K562 (cell line): Measurements from ENCODE around the gene NARF. TPM values are rescaled to one million over a fixed set of nuclear protein-coding genes. Genes with fewer than 3 reads are reported as not detected.
A peak's percentile ranks its signal among the peaks of the same experiment; 100 is the strongest.
"Not testable (repeated sequence)": the region's sequence is repeated elsewhere in the genome, so short reads cannot be mapped to it uniquely, and the experiment has no call there.

ENCODE experiments used
- ATAC-seq: fragments of 200-7000 bp; cut with Tn5 transposase; 3 replicates; pipeline ENCODE4 v1.9.1; 2020; ENCODE audit warnings: moderate library complexity
- BruUV-seq: library from RNA; stranded (reverse); fragments of 400-500 nt; replicated peaks from 2 replicates; lab custom pipeline; 2021; lab: Mats Ljungman, UMichigan
- CTCF ChIA-PET: fragments of 300-600 bp; formaldehyde crosslinking; extraction: SDS; loops from one replicate; lab custom pipeline; 2021; ENCODE audit warnings: low intra/inter-chr PET ratio; lab: Yijun Ruan, JAX
- POLR2A ChIA-PET: fragments of 300-600, 350-650 bp; sonication (Branson Sonifier 250); formaldehyde crosslinking; extraction: SDS; loops from one replicate; lab custom pipeline; 2021; ENCODE audit warnings: antibody characterized with exemption, inconsistent platforms; lab: Yijun Ruan, JAX
- DNase-seq, 4 experiments: peaks; one replicate each; pipeline versions ENCODE4 v3.0.0 to v3.0.0-alpha.2; 2011 to 2018; ENCODE audit warnings: low spot score in 3 of 4, mixed read lengths in 3 of 4; ENCODE audit errors: extremely low read depth in 1 of 4
- FAIRE-seq: peaks from 2 replicates; lab custom pipeline; 2011; peaks lifted over from hg19 to GRCh38; lab: Jason Lieb, UNC
- H2AFZ ChIP-seq: 2 replicates; pipeline ENCODE4 v1.6.0; 2011; ENCODE audit warnings: low read depth, low read length, control low read depth, inconsistent platforms
- H3K27ac ChIP-seq: fragments of 200-600 bp; 3 replicates; pipeline ENCODE4 v1.8.0; 2011; ENCODE audit warnings: low read depth, mild to moderate bottlenecking, control low read depth, inconsistent platforms, low read length, moderate library complexity, mixed read lengths; ENCODE audit errors: extremely low read depth
- H3K27me3 ChIP-seq, 2 experiments: fragments of 300-600 bp in 1 of 2; 2 replicates in 1 of 2; 3 replicates in 1 of 2; pipeline versions ENCODE4 v1.6.0 to v1.8.0; 2011; ENCODE audit warnings: inconsistent platforms in 2 of 2, low read length in 2 of 2, mild to moderate bottlenecking in 1 of 2, mixed read lengths in 1 of 2, moderate library complexity in 1 of 2; ENCODE audit not compliant: control insufficient read depth in 2 of 2, insufficient read depth in 2 of 2
- H3K36me3 ChIP-seq: fragments of 300-600 bp; 3 replicates; pipeline ENCODE4 v1.8.0; 2011; ENCODE audit warnings: mild to moderate bottlenecking, low read length, inconsistent platforms; ENCODE audit not compliant: control insufficient read depth, insufficient read depth
- H3K4me1 ChIP-seq, 2 experiments: fragments of 200-600 bp in 1 of 2; replicated peaks in 1 of 2; 2 replicates in 1 of 2; 3 replicates in 1 of 2; pipeline versions ENCODE4 v1.5.1 to v1.8.0; 2011; ENCODE audit warnings: inconsistent platforms in 2 of 2, low read length in 2 of 2, mild to moderate bottlenecking in 1 of 2, mixed read lengths in 1 of 2, moderate library complexity in 1 of 2; ENCODE audit not compliant: control insufficient read depth in 2 of 2, insufficient read depth in 2 of 2
- H3K4me2 ChIP-seq: 2 replicates; pipeline ENCODE4 v1.6.1; 2011; ENCODE audit warnings: low read length, control low read depth, inconsistent platforms, mixed read lengths; ENCODE audit not compliant: insufficient read depth
- H3K4me3 ChIP-seq: fragments of 200-600 bp; sonication (generic), shearing (Covaris generic); 2 replicates; pipeline ENCODE4 v1.5.1; 2016; ENCODE audit warnings: control low read depth, inconsistent platforms
- H3K79me2 ChIP-seq: fragments of 200-600 bp; 3 replicates; pipeline ENCODE4 v1.8.0; 2011; ENCODE audit warnings: low read length, inconsistent platforms; ENCODE audit not compliant: control insufficient read depth, insufficient read depth
- H3K9ac ChIP-seq, 2 experiments: 2 replicates each; pipeline versions ENCODE4 v1.6.0 to v1.6.1; 2011; ENCODE audit warnings: low read depth in 2 of 2, low read length in 2 of 2, control low read depth in 1 of 2, inconsistent platforms in 1 of 2, mild to moderate bottlenecking in 1 of 2, mixed read lengths in 1 of 2; ENCODE audit not compliant: insufficient read depth in 1 of 2
- H3K9me1 ChIP-seq: one replicate; pipeline ENCODE4 v1.6.0; 2011; ENCODE audit warnings: inconsistent platforms, mild to moderate bottlenecking, low read length, moderate library complexity; ENCODE audit not compliant: control insufficient read depth, insufficient read depth
- H3K9me3 ChIP-seq: replicated peaks from 2 replicates; pipeline ENCODE4 v1.5.1; 2011; ENCODE audit warnings: low read depth, low read length, inconsistent platforms; ENCODE audit not compliant: control insufficient read depth, insufficient read depth
- H4K20me1 ChIP-seq: replicated peaks from 2 replicates; pipeline ENCODE4 v1.6.1; 2011; ENCODE audit warnings: low read length, inconsistent platforms, mixed read lengths; ENCODE audit not compliant: control insufficient read depth, insufficient read depth
- CXXC5 ChIP-seq: fragments of 250-450 bp; sonication (Bioruptor Pico); IDR thresholded peaks from 2 replicates; pipeline ENCODE4 v1.8.0; 2022; ENCODE audit warnings: inconsistent platforms, mild to moderate bottlenecking, moderate library complexity
- SRSF9 ChIP-seq: fragments of 200-400 bp; formaldehyde crosslinking; IDR thresholded peaks from 2 replicates; pipeline ENCODE4 v1.6.1; 2017; ENCODE audit warnings: low read depth, low read length, borderline replicate concordance
- WGBS: fragments of 100-300 bp; shearing (Covaris generic); methylation state at CpG from one replicate; pipeline ENCODE4 v1.1.6; 2016; ENCODE audit warnings: low coverage, mixed read lengths; ENCODE audit not compliant: insufficient coverage; ENCODE audit errors: missing lambda C conversion rate; 5-methylcytosine and 5-hydroxymethylcytosine counted together
- in situ Hi-C: fragments of 300-500 bp; cut with MboI; formaldehyde crosslinking; loops from 4 replicates; pipeline ENCODE4 v1.15.0; 2018; ENCODE audit warnings: inconsistent platforms, mixed read lengths
- intact Hi-C: fragments of 100-400 bp; cut with micrococcal nuclease; formaldehyde crosslinking; loops from 2 replicates; pipeline ENCODE4 v1.14.2; 2022
- polyA plus RNA-seq, 8 experiments: library from polyadenylated mRNA; depleted of rRNA in 4 of 8; stranded (reverse) in 5 of 8; unstranded in 3 of 8; fragments of >200 nt; fragmentation: Nextera tagmentation in 2 of 8; fragmentation: Illumina TruSeq in 1 of 8; extraction: Ambion mirVana in 2 of 8; extraction: Trizol in 1 of 8; gene quantifications; 2 replicates each; pipeline versions ENCODE4 v1.2.1 to v1.2.3, GENCODE V29; 2011 to 2014; ENCODE audit warnings: inconsistent platforms in 1 of 8, missing spikeins in 1 of 8
- total RNA-seq, 7 experiments: library from RNA; depleted of rRNA in 6 of 7; stranded (reverse); fragments of >200 nt in 6 of 7; fragmentation: Illumina TruSeq in 2 of 7; extraction: Trizol in 2 of 7; gene quantifications; 2 replicates each; pipeline versions ENCODE4 v1.2.1 to v1.2.3, GENCODE V29; 2011 to 2021; ENCODE audit warnings: low replicate concordance in 1 of 7
- TF ChIP-seq, protein P1 (sequence below): fragments of 450-650 bp; IDR thresholded peaks from 2 replicates; pipeline ENCODE4 v1.6.1; 2018; ENCODE audit not compliant: partially characterized antibody

Gene NARF
- total and polyA plus RNA-seq, 9 of the 15 experiments (the other 6 are each of a cell fraction or from before 2014, with no cell fraction given) = 60.4 to 423 (median 132) TPM

DNA sequence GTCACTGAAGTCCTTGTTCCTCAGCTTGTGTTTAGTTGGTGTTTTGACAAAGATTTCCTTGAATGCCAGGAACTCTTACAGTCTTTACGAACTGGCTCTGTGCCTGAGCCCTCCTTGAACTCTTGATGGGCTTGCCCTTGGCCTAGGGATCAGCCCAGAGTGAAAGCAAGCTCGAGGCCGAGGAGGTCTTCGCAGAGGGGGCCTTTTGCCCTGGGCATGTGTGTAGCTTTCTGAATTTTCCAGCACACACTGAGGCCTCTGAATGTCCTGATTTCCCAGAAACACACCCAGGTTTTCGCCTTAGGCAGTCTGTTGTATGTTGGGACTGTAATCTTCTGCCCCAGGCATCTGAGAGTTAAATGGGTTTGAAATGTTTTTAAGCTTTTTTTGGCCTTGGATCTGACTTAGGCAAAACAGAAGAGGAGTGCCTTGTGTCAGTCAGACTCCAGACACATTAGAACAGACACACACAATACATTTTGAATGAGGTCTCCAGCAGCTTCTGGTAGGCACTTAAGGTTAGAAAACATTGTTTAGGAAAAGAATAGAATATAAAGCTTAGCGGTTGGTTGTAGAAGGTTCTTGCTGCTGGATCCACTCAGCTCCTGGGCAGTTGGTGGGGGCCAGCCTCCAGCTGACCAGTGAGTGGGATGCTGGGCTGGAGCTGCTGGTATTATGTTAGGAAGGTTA lies 78.1 kb downstream of the NARF start:
- Histone ChIP-seq H3K4me2 (no peak overlapping the region), H3K27me3 (no peaks in the 10 kb centered on the region), H4K20me1 (peaks cover 63% of the 10 kb centered on the region), H3K36me3 (peaks cover 21% of the 10 kb centered on the region; the same call in 2 of the 3 replicates), H3K4me1 (peaks cover 14 to 28% of the 10 kb centered on the region in 2 experiments), H3K9me3 (no peaks in the 10 kb centered on the region), H3K9ac (peak overlapping the region in 1 of 2 experiments; percentile 76; a peak in 2 of 4 replicates), H3K27ac (peak overlapping the region; percentile 38; the same call in 1 of the 3 replicates), H3K4me3 (no peak overlapping the region), H3K9me1 (peaks cover 9% of the 10 kb centered on the region), H3K79me2 (peaks cover 100% of the 10 kb centered on the region), H2AFZ (no peak overlapping the region)
- no TSS peak for BruUV-seq
- FAIRE-seq (no peak), ATAC-seq (no peak), DNase-seq (no peak)
- POLR2A ChIA-PET = interaction anchor here (1.0 to 3.3 kb wide), 10 partner anchors 8 to 17 kb away, joined by 3 to 16 read pairs (median 6); partner anchors contain the start of gene FOXK2
- no peak for TF ChIP-seq CXXC5 (CRISPR knock-in tag)
- TF ChIP-seq SRSF9 = no peak
- TF ChIP-seq, protein P1, sequence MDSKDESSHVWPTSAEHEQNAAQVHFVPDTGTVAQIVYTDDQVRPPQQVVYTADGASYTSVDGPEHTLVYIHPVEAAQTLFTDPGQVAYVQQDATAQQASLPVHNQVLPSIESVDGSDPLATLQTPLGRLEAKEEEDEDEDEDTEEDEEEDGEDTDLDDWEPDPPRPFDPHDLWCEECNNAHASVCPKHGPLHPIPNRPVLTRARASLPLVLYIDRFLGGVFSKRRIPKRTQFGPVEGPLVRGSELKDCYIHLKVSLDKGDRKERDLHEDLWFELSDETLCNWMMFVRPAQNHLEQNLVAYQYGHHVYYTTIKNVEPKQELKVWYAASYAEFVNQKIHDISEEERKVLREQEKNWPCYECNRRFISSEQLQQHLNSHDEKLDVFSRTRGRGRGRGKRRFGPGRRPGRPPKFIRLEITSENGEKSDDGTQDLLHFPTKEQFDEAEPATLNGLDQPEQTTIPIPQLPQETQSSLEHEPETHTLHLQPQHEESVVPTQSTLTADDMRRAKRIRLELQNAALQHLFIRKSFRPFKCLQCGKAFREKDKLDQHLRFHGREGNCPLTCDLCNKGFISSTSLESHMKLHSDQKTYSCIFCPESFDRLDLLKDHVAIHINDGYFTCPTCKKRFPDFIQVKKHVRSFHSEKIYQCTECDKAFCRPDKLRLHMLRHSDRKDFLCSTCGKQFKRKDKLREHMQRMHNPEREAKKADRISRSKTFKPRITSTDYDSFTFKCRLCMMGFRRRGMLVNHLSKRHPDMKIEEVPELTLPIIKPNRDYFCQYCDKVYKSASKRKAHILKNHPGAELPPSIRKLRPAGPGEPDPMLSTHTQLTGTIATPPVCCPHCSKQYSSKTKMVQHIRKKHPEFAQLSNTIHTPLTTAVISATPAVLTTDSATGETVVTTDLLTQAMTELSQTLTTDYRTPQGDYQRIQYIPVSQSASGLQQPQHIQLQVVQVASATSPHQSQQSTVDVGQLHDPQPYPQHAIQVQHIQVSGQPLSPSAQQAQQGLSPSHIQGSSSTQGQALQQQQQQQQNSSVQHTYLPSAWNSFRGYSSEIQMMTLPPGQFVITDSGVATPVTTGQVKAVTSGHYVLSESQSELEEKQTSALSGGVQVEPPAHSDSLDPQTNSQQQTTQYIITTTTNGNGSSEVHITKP = peak; percentile 25
- in situ Hi-C loops (no loop called here), intact Hi-C loops (no loop called here)
- 66% methylated on average over 6 of the region's 6 CpGs for WGBS
- CTCF ChIA-PET = interaction anchor here (1.2 kb wide), 1 partner anchor 15 kb away, joined by 3 read pairs; no protein-coding TSS in a partner anchor

DNA sequence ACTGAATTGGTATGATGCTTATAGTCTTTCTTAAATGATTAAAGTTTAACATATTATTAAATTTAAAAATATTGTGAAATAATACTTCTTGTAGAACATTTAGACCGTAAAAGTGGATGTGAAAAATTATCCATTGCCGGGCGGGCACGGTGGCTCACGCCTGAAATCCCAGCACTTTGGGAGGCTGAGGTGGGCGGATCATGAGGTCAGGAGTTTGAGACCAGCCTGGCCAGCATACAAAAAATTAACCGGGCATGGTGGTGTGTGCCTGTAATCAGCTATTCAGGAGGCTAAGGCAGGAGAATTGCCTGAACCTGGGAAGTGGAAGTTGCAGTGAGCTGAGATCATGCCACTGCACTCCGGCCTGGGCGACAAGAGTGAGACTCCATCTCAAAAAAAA lies 78.7 kb downstream of the NARF start:
- H3K4me3 ChIP-seq, BruUV-seq, H3K27me3 ChIP-seq, FAIRE-seq, H3K9ac ChIP-seq, intact Hi-C loops, DNase-seq, in situ Hi-C loops, H3K27ac ChIP-seq, H3K9me1 ChIP-seq, H3K4me2 ChIP-seq, ATAC-seq, H2AFZ ChIP-seq, H3K9me3 ChIP-seq, CTCF ChIA-PET: not testable (repeated sequence)
- Histone ChIP-seq H3K79me2 (peaks cover 100% of the 10 kb centered on the region), H4K20me1 (peaks cover 63% of the 10 kb centered on the region), H3K4me1 (peaks cover 14 to 28% of the 10 kb centered on the region in 2 experiments), H3K36me3 (peaks cover 21% of the 10 kb centered on the region; the same call in 2 of the 3 replicates)
- POLR2A ChIA-PET = interaction anchor here (0.6 to 3.3 kb wide), 9 partner anchors 10 to 43 kb away, joined by 3 to 16 read pairs (median 4); partner anchors contain the start of gene FOXK2
- WGBS = 88% methylated on average over 7 of the region's 9 CpGs
